Ammon's horn (tissue), 1 donor: ENCODE measurements around the gene HIPK4.
"Not testable (repeated sequence)": the region's sequence is repeated elsewhere in the genome, so short reads cannot be mapped to it uniquely, and the experiment has no call there.

Source experiments
- DNase-seq: peaks from one replicate; pipeline ENCODE4 v3.0.0-alpha.2; 2016; ENCODE audit warnings: low spot score

Gene HIPK4

GRCh38 chr19:40393894-40394815 is 4.2 kb upstream of the HIPK4 start:
- no peak for DNase-seq

- no peak for DNase-seq
These were observed 3.0 kb upstream of the HIPK4 start for GRCh38 chr19:40392894-40393517.

GRCh38 chr19:40392123-40392522 is 2.1 kb upstream of the HIPK4 start:
- no peak for DNase-seq

- DNase-seq, result no peak
These were observed 437 bp downstream of the HIPK4 start for GRCh38 chr19:40389404-40390083.

- no peak for DNase-seq
These were observed 1.5 kb downstream of the HIPK4 start for GRCh38 chr19:40388481-40388880.

- DNase-seq, result no peak
These were observed 2.8 kb downstream of the HIPK4 start for GRCh38 chr19:40387155-40387554.

GRCh38 chr19:40383668-40384248 is 6.2 kb downstream of the HIPK4 start:
- DNase-seq, result no peak

- DNase-seq, result no peak
These were observed 8.7 kb downstream of the HIPK4 start for GRCh38 chr19:40381321-40381720.

- no peak for DNase-seq
These were observed 9.6 kb downstream of the HIPK4 start for GRCh38 chr19:40380199-40381037.

GRCh38 chr19:40379446-40380198 is 10.4 kb downstream of the HIPK4 start:
- DNase-seq, result no peak

- no peak for DNase-seq
These were observed 11.5 kb downstream of the HIPK4 start for GRCh38 chr19:40378509-40378908.

- no peak for DNase-seq
These were observed 12.1 kb downstream of the HIPK4 start for GRCh38 chr19:40377876-40378385.

GRCh38 chr19:40376286-40376862 is 13.6 kb downstream of the HIPK4 start:
- DNase-seq, result no peak

- DNase-seq, result no peak
These were observed 15.9 kb downstream of the HIPK4 start for GRCh38 chr19:40374084-40374483.

- no peak for DNase-seq
These were observed 18.2 kb downstream of the HIPK4 start for GRCh38 chr19:40371802-40372122.

GRCh38 chr19:40370997-40371801 is 18.8 kb downstream of the HIPK4 start:
- no peak for DNase-seq

- not testable (repeated sequence) for DNase-seq
These were observed 19.7 kb downstream of the HIPK4 start for GRCh38 chr19:40370253-40370652.

- DNase-seq, result no peak
These were observed 20.2 kb downstream of the HIPK4 start for GRCh38 chr19:40369797-40370196.
